C4-2B (cell line): Measurements from ENCODE around the gene GTF3C5.

Source experiments
- ZFX ChIP-seq: fragments of 450-650 bp; IDR thresholded peaks from 2 replicates; pipeline ENCODE4 v1.6.1; 2017
- TF ChIP-seq, protein P1 (sequence below): fragments of 450-650 bp; conservative IDR thresholded peaks from 2 replicates; pipeline ENCODE4 v1.5.1; 2017; ENCODE audit warnings: mild to moderate bottlenecking

DNA sequence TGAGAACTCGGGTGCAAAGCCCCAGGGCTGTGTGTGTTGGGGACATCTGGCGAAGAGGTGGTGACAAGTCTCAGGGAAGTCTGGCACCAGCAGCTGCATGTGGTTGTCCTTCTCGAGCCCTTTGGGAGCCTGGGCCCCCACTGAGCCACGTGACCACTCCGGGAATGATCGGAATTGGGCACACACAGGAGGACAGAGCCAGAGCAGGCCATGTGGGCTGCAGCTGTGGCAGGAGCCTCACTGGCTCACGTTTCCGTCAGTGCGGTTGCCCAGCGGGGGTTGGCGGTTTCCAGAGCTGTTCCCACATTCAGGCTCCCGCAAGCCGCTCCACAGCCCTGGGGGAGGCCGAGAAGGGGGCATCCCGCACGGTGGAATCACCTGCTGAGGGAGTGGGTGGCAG, 24.2 kb downstream of the GTF3C5 start:
- TF ChIP-seq, protein P1, sequence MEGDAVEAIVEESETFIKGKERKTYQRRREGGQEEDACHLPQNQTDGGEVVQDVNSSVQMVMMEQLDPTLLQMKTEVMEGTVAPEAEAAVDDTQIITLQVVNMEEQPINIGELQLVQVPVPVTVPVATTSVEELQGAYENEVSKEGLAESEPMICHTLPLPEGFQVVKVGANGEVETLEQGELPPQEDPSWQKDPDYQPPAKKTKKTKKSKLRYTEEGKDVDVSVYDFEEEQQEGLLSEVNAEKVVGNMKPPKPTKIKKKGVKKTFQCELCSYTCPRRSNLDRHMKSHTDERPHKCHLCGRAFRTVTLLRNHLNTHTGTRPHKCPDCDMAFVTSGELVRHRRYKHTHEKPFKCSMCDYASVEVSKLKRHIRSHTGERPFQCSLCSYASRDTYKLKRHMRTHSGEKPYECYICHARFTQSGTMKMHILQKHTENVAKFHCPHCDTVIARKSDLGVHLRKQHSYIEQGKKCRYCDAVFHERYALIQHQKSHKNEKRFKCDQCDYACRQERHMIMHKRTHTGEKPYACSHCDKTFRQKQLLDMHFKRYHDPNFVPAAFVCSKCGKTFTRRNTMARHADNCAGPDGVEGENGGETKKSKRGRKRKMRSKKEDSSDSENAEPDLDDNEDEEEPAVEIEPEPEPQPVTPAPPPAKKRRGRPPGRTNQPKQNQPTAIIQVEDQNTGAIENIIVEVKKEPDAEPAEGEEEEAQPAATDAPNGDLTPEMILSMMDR = no peak
- TF ChIP-seq ZFX = no peak
